ENCODE results near the gene LCE2C.

DNA sequence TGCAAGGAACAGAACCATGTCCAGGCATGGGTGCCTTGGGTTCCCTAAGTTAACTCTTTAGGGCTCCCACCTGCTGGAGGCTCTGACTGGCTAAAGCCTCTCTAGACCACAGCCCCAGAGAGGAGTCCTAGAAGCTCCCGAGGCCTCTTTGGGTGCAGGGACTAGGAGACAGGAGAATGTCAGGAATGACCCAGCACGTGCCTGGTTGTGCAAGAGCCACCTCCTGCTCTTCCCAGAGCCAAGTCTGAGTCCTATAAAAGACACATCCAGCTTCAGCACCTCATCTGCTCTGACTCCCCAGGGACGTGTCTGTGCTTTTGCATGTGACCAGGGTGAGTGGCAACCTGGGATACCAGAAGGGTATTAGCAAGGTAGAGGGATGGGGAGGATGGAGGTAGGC is 12.0 kb upstream of the LCE2C start, which contains the start of gene LCE2D:
- TF ChIP-seq CTCF (IDR thresholded peaks at IDR 0.05; ENCODE audit: low read length) (no peak), EZH2 (optimal IDR thresholded peaks at IDR 0.05; ENCODE audit: low read depth, low read length) (no peak), EZH2phosphoT487 (IDR thresholded peaks at IDR 0.05; ENCODE audit: low read length) (no peak)

All from MM.1S (cell line).